K562 (cell line): Measurements from ENCODE around the gene CMTM4. TPM values are rescaled to one million over a fixed set of nuclear protein-coding genes. Genes with fewer than 3 reads are reported as not detected.
"Not testable (repeated sequence)": the region's sequence is repeated elsewhere in the genome, so short reads cannot be mapped to it uniquely, and the experiment has no call there.

Source experiments
- ATAC-seq: fragments of 200-7000 bp; cut with Tn5 transposase; 3 replicates; pipeline ENCODE4 v1.9.1; 2020; ENCODE audit warnings: moderate library complexity
- BruUV-seq: library from RNA; stranded (reverse); fragments of 400-500 nt; replicated peaks from 2 replicates; lab custom pipeline; 2021; lab: Mats Ljungman, UMichigan
- CTCF ChIA-PET: fragments of 300-600 bp; formaldehyde crosslinking; extraction: SDS; loops from one replicate; lab custom pipeline; 2021; ENCODE audit warnings: low intra/inter-chr PET ratio; lab: Yijun Ruan, JAX
- POLR2A ChIA-PET: fragments of 300-600, 350-650 bp; sonication (Branson Sonifier 250); formaldehyde crosslinking; extraction: SDS; loops from one replicate; lab custom pipeline; 2021; ENCODE audit warnings: antibody characterized with exemption, inconsistent platforms; lab: Yijun Ruan, JAX
- DNase-seq, 4 experiments: peaks; one replicate each; pipeline versions ENCODE4 v3.0.0 to v3.0.0-alpha.2; 2011 to 2018; ENCODE audit warnings: low spot score in 3 of 4, mixed read lengths in 3 of 4; ENCODE audit errors: extremely low read depth in 1 of 4
- FAIRE-seq: peaks from 2 replicates; lab custom pipeline; 2011; peaks lifted over from hg19 to GRCh38; lab: Jason Lieb, UNC
- H2AFZ ChIP-seq: 2 replicates; pipeline ENCODE4 v1.6.0; 2011; ENCODE audit warnings: low read depth, low read length, control low read depth, inconsistent platforms
- H3K27ac ChIP-seq: fragments of 200-600 bp; 3 replicates; pipeline ENCODE4 v1.8.0; 2011; ENCODE audit warnings: low read depth, mild to moderate bottlenecking, control low read depth, inconsistent platforms, low read length, moderate library complexity, mixed read lengths; ENCODE audit errors: extremely low read depth
- H3K27me3 ChIP-seq, 2 experiments: fragments of 300-600 bp in 1 of 2; 2 replicates in 1 of 2; 3 replicates in 1 of 2; pipeline versions ENCODE4 v1.6.0 to v1.8.0; 2011; ENCODE audit warnings: inconsistent platforms in 2 of 2, low read length in 2 of 2, mild to moderate bottlenecking in 1 of 2, mixed read lengths in 1 of 2, moderate library complexity in 1 of 2; ENCODE audit not compliant: control insufficient read depth in 2 of 2, insufficient read depth in 2 of 2
- H3K36me3 ChIP-seq: fragments of 300-600 bp; 3 replicates; pipeline ENCODE4 v1.8.0; 2011; ENCODE audit warnings: mild to moderate bottlenecking, low read length, inconsistent platforms; ENCODE audit not compliant: control insufficient read depth, insufficient read depth
- H3K4me1 ChIP-seq, 2 experiments: fragments of 200-600 bp in 1 of 2; replicated peaks in 1 of 2; 2 replicates in 1 of 2; 3 replicates in 1 of 2; pipeline versions ENCODE4 v1.5.1 to v1.8.0; 2011; ENCODE audit warnings: inconsistent platforms in 2 of 2, low read length in 2 of 2, mild to moderate bottlenecking in 1 of 2, mixed read lengths in 1 of 2, moderate library complexity in 1 of 2; ENCODE audit not compliant: control insufficient read depth in 2 of 2, insufficient read depth in 2 of 2
- H3K4me2 ChIP-seq: 2 replicates; pipeline ENCODE4 v1.6.1; 2011; ENCODE audit warnings: low read length, control low read depth, inconsistent platforms, mixed read lengths; ENCODE audit not compliant: insufficient read depth
- H3K4me3 ChIP-seq: fragments of 200-600 bp; sonication (generic), shearing (Covaris generic); 2 replicates; pipeline ENCODE4 v1.5.1; 2016; ENCODE audit warnings: control low read depth, inconsistent platforms
- H3K79me2 ChIP-seq: fragments of 200-600 bp; 3 replicates; pipeline ENCODE4 v1.8.0; 2011; ENCODE audit warnings: low read length, inconsistent platforms; ENCODE audit not compliant: control insufficient read depth, insufficient read depth
- H3K9ac ChIP-seq, 2 experiments: 2 replicates each; pipeline versions ENCODE4 v1.6.0 to v1.6.1; 2011; ENCODE audit warnings: low read depth in 2 of 2, low read length in 2 of 2, control low read depth in 1 of 2, inconsistent platforms in 1 of 2, mild to moderate bottlenecking in 1 of 2, mixed read lengths in 1 of 2; ENCODE audit not compliant: insufficient read depth in 1 of 2
- H3K9me1 ChIP-seq: one replicate; pipeline ENCODE4 v1.6.0; 2011; ENCODE audit warnings: inconsistent platforms, mild to moderate bottlenecking, low read length, moderate library complexity; ENCODE audit not compliant: control insufficient read depth, insufficient read depth
- H3K9me3 ChIP-seq: replicated peaks from 2 replicates; pipeline ENCODE4 v1.5.1; 2011; ENCODE audit warnings: low read depth, low read length, inconsistent platforms; ENCODE audit not compliant: control insufficient read depth, insufficient read depth
- H4K20me1 ChIP-seq: replicated peaks from 2 replicates; pipeline ENCODE4 v1.6.1; 2011; ENCODE audit warnings: low read length, inconsistent platforms, mixed read lengths; ENCODE audit not compliant: control insufficient read depth, insufficient read depth
- COPS2 ChIP-seq: fragments of 450-650 bp; conservative IDR thresholded peaks from 2 replicates; pipeline ENCODE4 v1.6.1; 2016; ENCODE audit warnings: mild to moderate bottlenecking, moderate library complexity
- GATA2 ChIP-seq: sonication (generic); formaldehyde crosslinking; IDR thresholded peaks from 2 replicates; pipeline ENCODE4 v1.4.0; 2020; ENCODE audit warnings: mild to moderate bottlenecking, missing genetic modification reagents
- MXI1 ChIP-seq: IDR thresholded peaks from 2 replicates; pipeline ENCODE4 v1.6.1; 2011; ENCODE audit warnings: low read depth, mild to moderate bottlenecking, improper control_type of control experiment, low read length
- NCOA2 ChIP-seq, 2 experiments: fragments of 450-650 bp; IDR thresholded peaks; 2 replicates each; pipeline ENCODE4 v1.6.1; 2018; ENCODE audit warnings: mild to moderate bottlenecking in 2 of 2, moderate library complexity in 1 of 2; ENCODE audit not compliant: partially characterized antibody in 2 of 2
- PATZ1 ChIP-seq: fragments of 250-450 bp; sonication (Bioruptor Pico); IDR thresholded peaks from 2 replicates; pipeline ENCODE4 v1.5.0; 2020; ENCODE audit warnings: mild to moderate bottlenecking, borderline replicate concordance
- POLR2H ChIP-seq: IDR thresholded peaks from 2 replicates; pipeline ENCODE4 v1.6.1; 2016; ENCODE audit warnings: missing genetic modification characterization, low read depth, mild to moderate bottlenecking, control low read depth, missing compliant biosample characterization, moderate library complexity
- SMAD1 ChIP-seq: fragments of 150-350 bp; IDR thresholded peaks from 2 replicates; pipeline ENCODE4 v1.6.1; 2014; ENCODE audit warnings: low read length, low read depth; ENCODE audit not compliant: partially characterized antibody
- USF2 ChIP-seq: sonication (generic); formaldehyde crosslinking; IDR thresholded peaks from 2 replicates; pipeline ENCODE4 v1.5.0; 2020; ENCODE audit warnings: missing genetic modification reagents
- ZNF79 ChIP-seq: fragments of 250-450 bp; sonication (Bioruptor Pico); IDR thresholded peaks from 2 replicates; pipeline ENCODE4 v1.4.0; 2020; ENCODE audit warnings: low read depth, mild to moderate bottlenecking, moderate library complexity
- WGBS: fragments of 100-300 bp; shearing (Covaris generic); methylation state at CpG from one replicate; pipeline ENCODE4 v1.1.6; 2016; ENCODE audit warnings: low coverage, mixed read lengths; ENCODE audit not compliant: insufficient coverage; ENCODE audit errors: missing lambda C conversion rate; 5-methylcytosine and 5-hydroxymethylcytosine counted together
- in situ Hi-C: fragments of 300-500 bp; cut with MboI; formaldehyde crosslinking; loops from 4 replicates; pipeline ENCODE4 v1.15.0; 2018; ENCODE audit warnings: inconsistent platforms, mixed read lengths
- intact Hi-C: fragments of 100-400 bp; cut with micrococcal nuclease; formaldehyde crosslinking; loops from 2 replicates; pipeline ENCODE4 v1.14.2; 2022
- polyA plus RNA-seq, 8 experiments: library from polyadenylated mRNA; depleted of rRNA in 4 of 8; stranded (reverse) in 5 of 8; unstranded in 3 of 8; fragments of >200 nt; fragmentation: Nextera tagmentation in 2 of 8; fragmentation: Illumina TruSeq in 1 of 8; extraction: Ambion mirVana in 2 of 8; extraction: Trizol in 1 of 8; gene quantifications; 2 replicates each; pipeline versions ENCODE4 v1.2.1 to v1.2.3, GENCODE V29; 2011 to 2014; ENCODE audit warnings: inconsistent platforms in 1 of 8, missing spikeins in 1 of 8
- total RNA-seq, 7 experiments: library from RNA; depleted of rRNA in 6 of 7; stranded (reverse); fragments of >200 nt in 6 of 7; fragmentation: Illumina TruSeq in 2 of 7; extraction: Trizol in 2 of 7; gene quantifications; 2 replicates each; pipeline versions ENCODE4 v1.2.1 to v1.2.3, GENCODE V29; 2011 to 2021; ENCODE audit warnings: low replicate concordance in 1 of 7

CMTM4 gene
- total and polyA plus RNA-seq, 9 of the 15 experiments (the other 6 are each of a cell fraction or from before 2014, with no cell fraction given): 2.0 to 21.3 (median 12.5) TPM

- TF ChIP-seq ZNF79 (no peak), COPS2 (no peak), SMAD1 (no peak), GATA2 (CRISPR knock-in tag) (no peak), NCOA2 (IDR thresholded peaks at IDR 0.05; ENCODE audit: partially characterized antibody in 2 of 2) (no peak), USF2 (CRISPR knock-in tag) (no peak), MXI1 (no peak), PATZ1 (no peak), POLR2H (no peak)
Measured at GRCh38 chr16:66629856-66630255, 66.7 kb downstream of the CMTM4 start (continued).

GRCh38 chr16:66627611-66628378, 68.7 kb downstream of the CMTM4 start:
- WGBS: 70% methylated on average over 17 of the region's 17 CpGs
- H3K27me3 ChIP-seq, H4K20me1 ChIP-seq, H3K4me3 ChIP-seq, ATAC-seq, H2AFZ ChIP-seq, DNase-seq, BruUV-seq, intact Hi-C loops, CTCF ChIA-PET, H3K9me1 ChIP-seq, in situ Hi-C loops, H3K27ac ChIP-seq, H3K4me2 ChIP-seq, H3K79me2 ChIP-seq, H3K9me3 ChIP-seq, FAIRE-seq, H3K9ac ChIP-seq: not testable (repeated sequence)
- peaks cover 10% of the 10 kb centered on the region; the same call in 1 of the 3 replicates for H3K36me3 ChIP-seq
- peaks cover 15 to 18% of the 10 kb centered on the region in 2 experiments for H3K4me1 ChIP-seq
- POLR2A ChIA-PET: interaction anchor here (2.3 kb wide), 1 partner anchor 10 kb away, joined by 8 read pairs; no protein-coding TSS in a partner anchor
